ENCODE measurements around the gene ALOX5AP. TPM values are rescaled to one million over a fixed set of nuclear protein-coding genes. Genes with fewer than 3 reads are reported as not detected.

Gene ALOX5AP
- total and polyA plus RNA-seq, 2 donors (not counting 1 experiment from before 2014, with no cell fraction given) = 0.17 to 0.25 TPM

GRCh38 chr13:30727491-30728355 lies 7.6 kb upstream of the ALOX5AP start:
- Histone ChIP-seq H3K27ac (ENCODE audit: insufficient read depth, low read length) (no peak overlapping the region), H3K9ac (ENCODE audit: insufficient read depth, low read length) (no peak overlapping the region), H3K36me3 (ENCODE audit: control insufficient read depth, insufficient read depth, low read length) (no peaks in the 10 kb centered on the region), H2AFZ (ENCODE audit: low read length) (no peak overlapping the region), H3K4me1 (ENCODE audit: control insufficient read depth, extremely low read depth, insufficient read depth, low read length) (peaks cover 3% of the 10 kb centered on the region), H3K27me3 (ENCODE audit: control insufficient read depth, insufficient read depth, low read length) (no peaks in the 10 kb centered on the region), H3K79me2 (ENCODE audit: control insufficient read depth, insufficient read depth, low read length) (no peaks in the 10 kb centered on the region), H3K4me3 (replicated peaks in 1 of 4; ENCODE audit: control extremely low read depth in 1 of 4, insufficient read depth in 1 of 4, low read depth in 3 of 4, low read length in 4 of 4) (no peak overlapping the region), H4K20me1 (ENCODE audit: control insufficient read depth, extremely low read depth, insufficient read depth, low read length) (no peaks in the 10 kb centered on the region), H3K4me2 (ENCODE audit: extremely low read depth, insufficient read depth, low read length) (no peak overlapping the region), H3K9me3 (ENCODE audit: control insufficient read depth, insufficient read depth, low read depth, low read length) (no peaks in the 10 kb centered on the region)
- TF ChIP-seq EZH2 (IDR thresholded peaks at IDR 0.05; ENCODE audit: low read length, missing control alignments) (no peak), CTCF (conservative IDR thresholded peaks at IDR 0.05 in 1 of 2, IDR thresholded peaks at IDR 0.05 in 1 of 2; ENCODE audit: low read depth in 1 of 2, low read length in 2 of 2) (no peak)
- no peak for DNase-seq (ENCODE audit: low read depth in 2 of 2)

- Histone ChIP-seq H3K36me3 (ENCODE audit: control insufficient read depth, insufficient read depth, low read length) (no peaks in the 10 kb centered on the region), H3K4me1 (ENCODE audit: control insufficient read depth, extremely low read depth, insufficient read depth, low read length) (peaks cover 3% of the 10 kb centered on the region), H4K20me1 (ENCODE audit: control insufficient read depth, extremely low read depth, insufficient read depth, low read length) (no peaks in the 10 kb centered on the region), H3K4me2 (ENCODE audit: extremely low read depth, insufficient read depth, low read length) (no peak overlapping the region), H3K9me3 (ENCODE audit: control insufficient read depth, insufficient read depth, low read depth, low read length) (no peaks in the 10 kb centered on the region), H3K79me2 (ENCODE audit: control insufficient read depth, insufficient read depth, low read length) (no peaks in the 10 kb centered on the region), H3K9ac (ENCODE audit: insufficient read depth, low read length) (no peak overlapping the region), H2AFZ (ENCODE audit: low read length) (no peak overlapping the region), H3K4me3 (replicated peaks in 1 of 4; ENCODE audit: control extremely low read depth in 1 of 4, insufficient read depth in 1 of 4, low read depth in 3 of 4, low read length in 4 of 4) (no peak overlapping the region), H3K27me3 (ENCODE audit: control insufficient read depth, insufficient read depth, low read length) (no peaks in the 10 kb centered on the region), H3K27ac (ENCODE audit: insufficient read depth, low read length) (no peak overlapping the region)
- TF ChIP-seq CTCF (conservative IDR thresholded peaks at IDR 0.05 in 1 of 2, IDR thresholded peaks at IDR 0.05 in 1 of 2; ENCODE audit: low read depth in 1 of 2, low read length in 2 of 2) (no peak), EZH2 (IDR thresholded peaks at IDR 0.05; ENCODE audit: low read length, missing control alignments) (no peak)
- no peak for DNase-seq (ENCODE audit: low read depth in 2 of 2)
Observed at GRCh38 chr13:30729801-30730200, 5.5 kb upstream of the ALOX5AP start.

GRCh38 chr13:30730526-30730925 lies 4.8 kb upstream of the ALOX5AP start:
- no peaks in the 10 kb centered on the region for H3K36me3 ChIP-seq (ENCODE audit: control insufficient read depth, insufficient read depth, low read length)
- no peaks in the 10 kb centered on the region for H4K20me1 ChIP-seq (ENCODE audit: control insufficient read depth, extremely low read depth, insufficient read depth, low read length)
- H3K79me2 ChIP-seq (ENCODE audit: control insufficient read depth, insufficient read depth, low read length) = no peaks in the 10 kb centered on the region
- H3K4me3 ChIP-seq (replicated peaks in 1 of 4; ENCODE audit: control extremely low read depth in 1 of 4, insufficient read depth in 1 of 4, low read depth in 3 of 4, low read length in 4 of 4) = no peak overlapping the region
- TF ChIP-seq CTCF (conservative IDR thresholded peaks at IDR 0.05 in 1 of 2, IDR thresholded peaks at IDR 0.05 in 1 of 2; ENCODE audit: low read depth in 1 of 2, low read length in 2 of 2) (no peak), EZH2 (IDR thresholded peaks at IDR 0.05; ENCODE audit: low read length, missing control alignments) (no peak)
- H3K4me1 ChIP-seq (ENCODE audit: control insufficient read depth, extremely low read depth, insufficient read depth, low read length) = no peaks in the 10 kb centered on the region
- H3K4me2 ChIP-seq (ENCODE audit: extremely low read depth, insufficient read depth, low read length) = no peak overlapping the region
- H2AFZ ChIP-seq (ENCODE audit: low read length) = no peak overlapping the region
- no peak overlapping the region for H3K27ac ChIP-seq (ENCODE audit: insufficient read depth, low read length)
- no peak overlapping the region for H3K9ac ChIP-seq (ENCODE audit: insufficient read depth, low read length)
- H3K27me3 ChIP-seq (ENCODE audit: control insufficient read depth, insufficient read depth, low read length) = no peaks in the 10 kb centered on the region
- DNase-seq (ENCODE audit: low read depth in 2 of 2) = no peak
- no peaks in the 10 kb centered on the region for H3K9me3 ChIP-seq (ENCODE audit: control insufficient read depth, insufficient read depth, low read depth, low read length)

Data from fibroblast of lung (primary cell).